Measurements from ENCODE around the gene INPP5A.
"Not testable (repeated sequence)": the region's sequence is repeated elsewhere in the genome, so short reads cannot be mapped to it uniquely, and the experiment has no call there.

Gene INPP5A, protein sequence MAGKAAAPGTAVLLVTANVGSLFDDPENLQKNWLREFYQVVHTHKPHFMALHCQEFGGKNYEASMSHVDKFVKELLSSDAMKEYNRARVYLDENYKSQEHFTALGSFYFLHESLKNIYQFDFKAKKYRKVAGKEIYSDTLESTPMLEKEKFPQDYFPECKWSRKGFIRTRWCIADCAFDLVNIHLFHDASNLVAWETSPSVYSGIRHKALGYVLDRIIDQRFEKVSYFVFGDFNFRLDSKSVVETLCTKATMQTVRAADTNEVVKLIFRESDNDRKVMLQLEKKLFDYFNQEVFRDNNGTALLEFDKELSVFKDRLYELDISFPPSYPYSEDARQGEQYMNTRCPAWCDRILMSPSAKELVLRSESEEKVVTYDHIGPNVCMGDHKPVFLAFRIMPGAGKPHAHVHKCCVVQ

DNA sequence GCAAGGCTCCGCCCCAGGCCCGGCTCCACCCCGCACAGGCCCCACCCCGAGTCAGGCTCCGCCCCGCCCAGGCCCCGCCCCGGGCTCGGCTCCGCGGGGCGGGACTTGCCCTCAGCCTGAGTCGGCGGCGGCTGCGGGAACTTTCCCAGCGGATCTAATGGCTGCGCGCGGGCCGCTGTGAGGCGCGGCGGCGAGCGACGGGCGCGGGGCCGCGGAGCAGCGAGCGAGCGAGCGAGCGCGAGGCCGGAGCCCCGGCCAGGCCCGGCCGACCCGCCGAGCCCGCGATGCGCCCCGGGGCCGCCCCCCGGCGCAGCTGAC lies at the start of gene INPP5A:
Gene INPP5A (plus strand): TSS at position 104 of the 318 bp plus-strand sequence. CDS start 310 bp downstream, outside the sequence.
- Mint-ChIP-seq H3K27ac (peak within 1 kb of the TSS; percentile 90), H3K36me3 (ENCODE audit: low read depth) (peaks cover 9% of the 10 kb centered on the region), H3K4me1 (ENCODE audit: low read depth) (peaks cover 58% of the 10 kb centered on the region), H3K9me3 (no peaks in the 10 kb centered on the region), H3K4me3 (peak within 1 kb of the TSS; percentile 93), H3K27me3 (peaks cover 13% of the 10 kb centered on the region)
- intact Hi-C loops (cut with micrococcal nuclease) = loop anchor here (1.0 to 10.0 kb wide), 4 partner anchors 38 to 229 kb away; no protein-coding TSS in a partner anchor

DNA sequence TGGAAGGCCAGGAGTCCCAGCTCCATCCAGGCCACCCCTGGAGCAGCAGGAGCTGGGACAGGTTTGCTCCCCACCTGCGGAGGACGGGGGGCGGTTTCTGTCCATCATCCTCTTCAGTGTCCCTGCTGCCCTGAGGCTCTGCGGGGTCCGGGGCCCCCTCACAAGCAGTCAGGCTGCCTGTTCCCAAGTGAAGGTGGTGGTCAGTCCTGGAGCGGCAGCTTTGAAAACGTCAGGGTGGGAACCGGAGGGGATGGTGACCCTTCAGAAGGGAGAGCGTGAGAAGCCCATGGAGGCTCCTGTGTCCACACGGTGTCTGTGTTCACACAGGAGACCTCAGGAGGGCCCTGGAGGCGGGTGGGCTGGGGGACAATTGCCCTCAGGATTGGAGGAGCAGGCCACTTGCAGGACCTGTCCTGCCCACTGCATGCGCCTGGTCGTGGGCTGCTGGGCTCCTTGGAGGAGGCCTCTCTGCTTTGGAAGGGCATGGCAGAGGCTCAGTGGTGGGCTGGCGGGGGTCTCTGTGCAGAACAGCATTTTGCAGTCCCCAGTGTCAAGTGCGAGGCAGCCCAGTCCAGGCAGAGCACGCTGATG lies 49.3 kb upstream of the INPP5A start:
- no peaks in the 10 kb centered on the region for H3K9me3 Mint-ChIP-seq
- H3K36me3 Mint-ChIP-seq (ENCODE audit: low read depth) = no peaks in the 10 kb centered on the region
- H3K27ac Mint-ChIP-seq = no peak overlapping the region
- H3K4me3 Mint-ChIP-seq = no peak overlapping the region
- H3K4me1 Mint-ChIP-seq (ENCODE audit: low read depth) = no peaks in the 10 kb centered on the region
- peaks cover 8% of the 10 kb centered on the region for H3K27me3 Mint-ChIP-seq
- intact Hi-C loops (cut with micrococcal nuclease) = no loop called here

DNA sequence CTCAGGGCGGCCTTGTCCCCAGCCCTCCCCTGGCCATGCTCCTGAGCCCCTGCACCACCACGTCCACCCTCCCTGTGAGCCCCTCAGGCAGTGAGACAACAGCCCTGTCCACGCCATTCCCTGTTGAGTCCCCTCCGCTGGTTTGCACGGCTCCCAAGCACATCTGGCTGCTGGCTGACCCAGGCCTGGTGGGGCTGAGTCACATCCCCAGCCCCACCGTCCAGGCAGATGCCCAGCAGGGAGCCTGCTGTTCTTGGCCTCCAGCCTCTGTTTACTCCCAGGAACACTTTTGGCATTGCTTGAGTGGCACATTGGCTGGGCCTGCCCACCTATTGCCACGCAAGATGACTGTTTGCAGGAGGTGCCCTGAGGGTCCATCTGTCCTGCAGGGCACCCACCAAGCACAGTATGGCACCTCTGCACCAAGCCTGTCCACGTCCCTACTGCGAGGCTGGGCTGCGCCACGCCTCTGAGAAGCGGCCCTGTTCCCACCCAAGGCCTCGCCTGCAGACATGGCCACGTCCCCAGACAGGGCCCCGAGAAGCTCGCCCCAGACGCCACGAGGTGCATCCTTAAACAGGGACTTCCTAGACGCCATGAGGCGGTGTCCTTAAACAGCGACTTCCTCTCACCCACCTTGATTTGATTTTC lies 48.4 kb upstream of the INPP5A start:
- Mint-ChIP-seq H3K36me3 (ENCODE audit: low read depth) (no peaks in the 10 kb centered on the region), H3K4me3 (no peak overlapping the region), H3K27ac (no peak overlapping the region), H3K4me1 (ENCODE audit: low read depth) (no peaks in the 10 kb centered on the region), H3K27me3 (peaks cover 11% of the 10 kb centered on the region), H3K9me3 (no peaks in the 10 kb centered on the region)
- intact Hi-C loops (cut with micrococcal nuclease) = no loop called here

DNA sequence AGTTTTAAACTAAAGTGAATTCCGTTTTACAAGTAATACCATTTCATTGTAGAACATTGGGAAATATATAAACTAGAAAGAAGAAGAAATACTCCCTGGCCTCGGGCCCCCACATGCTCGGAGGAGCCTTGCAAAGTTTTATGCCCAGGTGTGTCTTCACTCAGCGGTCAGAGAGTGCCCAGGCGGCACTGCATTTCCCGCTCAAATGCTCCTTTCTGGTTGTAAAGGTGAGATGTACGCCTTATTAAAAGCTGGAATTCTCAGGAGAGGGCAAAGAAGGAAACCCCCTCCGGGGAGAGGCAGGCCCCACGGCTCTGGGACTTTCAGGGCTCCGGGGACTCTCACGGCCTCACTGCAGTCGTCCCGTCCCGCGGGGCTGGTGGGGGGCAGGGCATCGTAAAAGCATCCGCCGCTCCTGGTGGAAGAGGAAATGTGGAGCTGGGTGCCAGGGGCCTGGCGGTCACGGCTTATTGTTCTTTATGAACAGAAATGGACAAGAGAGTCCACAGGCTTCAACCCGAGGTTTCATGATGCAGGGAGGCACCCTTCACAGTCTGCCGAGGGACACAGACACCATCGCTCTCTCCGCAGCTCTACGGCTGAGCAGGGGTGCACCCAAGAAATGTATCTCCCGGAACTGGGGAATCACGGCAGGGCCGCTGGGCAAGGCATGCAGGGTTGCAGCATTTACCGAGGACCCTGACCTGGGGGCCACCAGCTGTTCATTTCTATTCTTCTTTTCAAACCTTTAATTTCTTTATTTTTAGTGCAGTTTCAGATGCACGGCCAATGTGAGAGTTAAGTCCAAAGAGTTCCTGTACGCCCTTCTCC lies 47.7 kb upstream of the INPP5A start:
- Mint-ChIP-seq H3K27me3 (peaks cover 9% of the 10 kb centered on the region), H3K4me1 (ENCODE audit: low read depth) (no peaks in the 10 kb centered on the region), H3K9me3 (no peaks in the 10 kb centered on the region), H3K36me3 (ENCODE audit: low read depth) (no peaks in the 10 kb centered on the region), H3K4me3 (no peak overlapping the region), H3K27ac (no peak overlapping the region)
- intact Hi-C loops (cut with micrococcal nuclease) = no loop called here

DNA sequence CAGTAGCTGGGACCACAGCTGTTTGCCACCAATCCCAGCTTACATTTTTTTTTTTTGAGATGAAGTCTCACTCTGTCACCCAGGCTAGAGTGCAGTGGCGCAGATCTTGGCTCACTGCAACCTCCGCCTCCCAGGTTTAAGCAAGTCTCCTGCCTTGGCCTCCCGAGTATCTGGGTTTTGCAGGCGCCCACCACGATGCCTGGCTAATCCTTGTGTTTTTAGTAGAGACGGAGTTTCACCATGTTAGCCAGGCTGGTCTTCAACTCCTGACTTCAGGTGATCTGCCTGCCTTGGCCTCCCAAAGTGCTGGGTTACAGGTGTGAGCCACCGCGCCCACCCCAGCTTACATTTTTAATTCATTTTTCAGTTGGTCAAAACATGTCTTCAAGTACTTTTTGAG lies 46.1 kb upstream of the INPP5A start:
- H3K9me3 Mint-ChIP-seq; intact Hi-C loops (cut with micrococcal nuclease); H3K27ac Mint-ChIP-seq; H3K4me1 Mint-ChIP-seq (ENCODE audit: low read depth); H3K27me3 Mint-ChIP-seq; H3K36me3 Mint-ChIP-seq (ENCODE audit: low read depth); H3K4me3 Mint-ChIP-seq: not testable (repeated sequence)

DNA sequence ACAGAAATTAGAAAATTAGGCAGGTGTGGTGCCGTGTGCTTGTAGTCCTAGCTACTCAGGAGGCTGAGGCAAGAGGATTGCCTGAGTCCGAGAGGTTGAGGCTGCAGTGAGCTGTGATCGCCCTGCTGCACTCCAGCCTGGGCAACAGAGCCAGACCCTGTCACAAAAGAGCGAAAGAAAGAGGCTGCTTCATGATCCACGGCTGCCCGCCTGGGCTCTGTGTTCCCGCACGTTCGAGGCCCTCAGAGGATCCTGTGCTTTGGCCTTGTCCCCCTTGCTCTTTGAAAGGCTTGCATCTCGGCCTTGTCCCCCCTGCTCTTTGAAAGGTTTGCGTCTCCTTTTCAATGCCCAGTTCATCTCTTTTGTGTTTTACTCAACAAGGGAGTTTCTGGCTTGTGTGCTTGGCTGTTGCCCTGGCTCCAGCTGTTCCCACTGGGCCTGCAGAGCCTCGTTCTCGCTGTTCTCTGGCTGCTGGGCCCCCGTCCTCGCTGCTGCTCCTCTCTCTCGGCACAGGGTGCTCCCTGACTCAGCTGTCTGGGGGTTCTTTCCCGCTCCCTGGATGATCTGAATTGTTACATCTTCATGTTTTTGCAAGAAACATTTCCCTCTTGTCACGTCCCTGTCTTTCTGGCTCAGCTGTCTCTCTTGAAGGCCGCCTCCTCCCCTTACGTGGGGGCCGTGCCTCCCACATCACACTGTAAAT lies 45.1 kb upstream of the INPP5A start:
- Mint-ChIP-seq H3K27ac (no peak overlapping the region), H3K27me3 (peaks cover 12% of the 10 kb centered on the region), H3K4me3 (no peak overlapping the region), H3K4me1 (ENCODE audit: low read depth) (peaks cover 5% of the 10 kb centered on the region), H3K36me3 (ENCODE audit: low read depth) (no peaks in the 10 kb centered on the region), H3K9me3 (no peaks in the 10 kb centered on the region)
- intact Hi-C loops (cut with micrococcal nuclease) = no loop called here

DNA sequence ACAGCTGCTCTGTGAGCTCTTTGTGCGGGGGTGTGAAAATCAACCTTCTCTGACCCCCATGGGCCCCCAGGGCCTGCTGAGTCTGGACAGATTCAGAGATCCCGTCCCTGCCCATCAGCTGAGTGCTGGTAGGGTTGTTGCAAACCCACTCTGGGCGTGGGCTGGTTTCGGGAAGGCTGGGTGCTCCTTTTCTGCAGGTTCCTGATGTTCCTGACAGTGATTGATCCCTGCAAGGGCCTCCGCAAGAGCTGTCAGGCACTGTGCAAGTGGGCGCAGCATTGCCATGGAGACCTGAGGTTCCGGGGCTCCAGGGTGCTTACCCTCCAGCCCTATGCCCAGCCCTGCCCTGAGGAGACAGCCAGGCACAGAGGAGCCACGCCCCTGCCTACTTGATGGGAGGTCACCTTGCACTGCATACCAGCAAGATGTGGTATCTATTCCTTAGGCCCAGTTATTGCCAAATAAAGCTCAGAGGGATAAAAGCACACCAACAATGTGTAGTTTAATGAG lies 44.3 kb upstream of the INPP5A start:
- no peaks in the 10 kb centered on the region for H3K36me3 Mint-ChIP-seq (ENCODE audit: low read depth)
- intact Hi-C loops (cut with micrococcal nuclease) = no loop called here
- H3K27me3 Mint-ChIP-seq = peaks cover 13% of the 10 kb centered on the region
- H3K4me1 Mint-ChIP-seq (ENCODE audit: low read depth) = peaks cover 11% of the 10 kb centered on the region
- H3K9me3 Mint-ChIP-seq = no peaks in the 10 kb centered on the region
- H3K27ac Mint-ChIP-seq = no peak overlapping the region
- no peak overlapping the region for H3K4me3 Mint-ChIP-seq

DNA sequence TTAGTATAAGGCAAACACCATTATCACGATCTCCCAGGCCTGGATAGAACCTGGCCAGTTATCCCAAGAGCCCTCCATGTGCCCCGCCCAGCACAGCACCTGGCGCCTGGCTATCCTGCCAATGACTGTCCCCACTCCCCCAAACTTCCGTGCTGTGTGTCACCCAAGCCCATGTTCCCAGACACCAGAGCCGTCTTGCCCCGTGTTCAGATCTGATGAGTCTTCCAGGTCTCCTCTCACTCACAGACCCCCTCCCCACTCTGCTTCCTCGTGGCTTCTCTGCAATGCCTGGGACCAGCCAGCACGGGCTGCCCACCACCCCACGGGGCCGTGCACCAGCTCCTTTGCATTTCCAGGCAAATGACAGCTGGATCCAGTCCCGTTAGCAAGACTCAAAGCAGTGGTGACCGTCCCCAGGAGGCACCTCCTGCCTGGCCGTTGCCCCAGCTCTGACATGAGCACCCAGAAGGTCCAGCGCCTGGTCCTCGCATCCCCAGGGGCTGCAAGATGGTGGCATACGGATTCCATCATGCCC lies 43.8 kb upstream of the INPP5A start:
- H3K36me3 Mint-ChIP-seq (ENCODE audit: low read depth) = no peaks in the 10 kb centered on the region
- no peak overlapping the region for H3K27ac Mint-ChIP-seq
- H3K4me1 Mint-ChIP-seq (ENCODE audit: low read depth) = peaks cover 16% of the 10 kb centered on the region
- intact Hi-C loops (cut with micrococcal nuclease) = no loop called here
- H3K9me3 Mint-ChIP-seq = no peaks in the 10 kb centered on the region
- no peak overlapping the region for H3K4me3 Mint-ChIP-seq
- H3K27me3 Mint-ChIP-seq = peaks cover 14% of the 10 kb centered on the region

DNA sequence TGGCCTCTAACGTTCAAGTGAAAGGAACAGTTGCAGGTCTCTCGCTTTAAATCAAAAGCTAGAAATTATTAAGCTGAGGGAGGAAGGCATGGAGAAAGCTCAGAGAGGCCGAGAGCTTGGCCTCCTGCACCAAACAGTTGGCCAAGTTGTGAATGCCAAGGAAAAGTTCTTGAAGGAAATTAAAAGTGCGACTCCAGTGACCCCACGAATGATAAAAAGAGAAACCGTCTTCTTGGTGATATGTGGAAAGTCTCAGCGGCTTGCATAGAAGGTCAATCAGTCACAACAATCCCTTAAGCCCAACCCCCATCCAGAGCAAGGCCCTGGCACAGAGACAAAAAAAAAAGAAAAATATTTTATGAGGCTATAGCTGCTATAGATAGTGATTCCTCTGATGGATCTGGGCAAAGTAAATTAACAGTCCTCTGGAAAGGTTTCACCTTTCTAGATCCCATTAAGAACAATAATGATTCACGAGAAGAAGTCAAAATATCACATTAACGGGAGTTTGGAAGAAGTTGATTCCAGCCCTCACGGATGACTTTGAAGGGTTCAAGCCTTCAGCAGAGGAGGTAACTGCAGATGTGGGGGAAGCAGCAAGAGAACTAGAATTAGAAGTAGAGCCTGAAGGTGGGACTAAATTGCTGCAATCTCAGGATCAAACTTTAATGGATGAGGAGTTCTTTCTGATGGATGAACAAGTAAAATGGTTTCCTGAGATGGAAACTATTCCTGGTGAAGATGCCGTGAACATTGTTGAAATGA lies 42.5 kb upstream of the INPP5A start:
- H3K9me3 Mint-ChIP-seq = no peaks in the 10 kb centered on the region
- no peak overlapping the region for H3K4me3 Mint-ChIP-seq
- no peaks in the 10 kb centered on the region for H3K36me3 Mint-ChIP-seq (ENCODE audit: low read depth)
- intact Hi-C loops (cut with micrococcal nuclease) = no loop called here
- peaks cover 16% of the 10 kb centered on the region for H3K4me1 Mint-ChIP-seq (ENCODE audit: low read depth)
- H3K27ac Mint-ChIP-seq = no peak overlapping the region
- H3K27me3 Mint-ChIP-seq = peaks cover 18% of the 10 kb centered on the region

DNA sequence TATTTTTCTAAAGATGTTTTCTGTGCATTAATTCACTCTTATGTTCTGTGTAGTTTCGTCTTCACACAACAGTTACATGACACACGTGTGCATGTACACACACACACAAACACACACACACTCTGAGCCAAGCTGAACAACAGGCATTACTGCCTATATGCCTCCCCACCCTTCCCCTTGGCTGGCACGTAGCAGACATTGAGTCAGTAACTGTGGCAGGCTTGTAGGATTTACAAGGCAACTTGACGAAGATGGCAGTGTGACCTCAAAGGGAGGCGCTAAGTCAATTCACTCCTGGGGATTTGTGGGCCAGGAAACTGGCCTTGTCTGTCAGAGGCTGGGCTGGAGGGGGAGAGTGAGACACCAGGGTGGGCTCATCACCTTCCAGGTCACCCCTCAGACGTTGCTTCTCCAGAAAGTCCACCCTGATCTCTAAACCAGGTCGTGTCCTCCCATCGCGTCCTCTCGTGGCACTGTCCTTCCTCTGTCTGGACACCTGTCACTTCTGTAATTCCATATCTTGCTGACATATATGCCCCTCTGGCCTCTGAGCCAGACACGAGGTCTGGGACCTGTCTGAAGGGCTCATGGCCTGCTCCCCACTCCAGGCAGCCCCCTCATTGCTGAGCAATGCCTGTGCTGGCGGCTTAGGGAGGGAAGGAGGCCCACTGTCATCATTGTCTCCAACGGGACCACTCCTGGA lies 41.1 kb upstream of the INPP5A start:
- Mint-ChIP-seq H3K27ac (no peak overlapping the region), H3K27me3 (peaks cover 22% of the 10 kb centered on the region), H3K9me3 (no peaks in the 10 kb centered on the region), H3K36me3 (ENCODE audit: low read depth) (no peaks in the 10 kb centered on the region), H3K4me1 (ENCODE audit: low read depth) (peaks cover 16% of the 10 kb centered on the region), H3K4me3 (no peak overlapping the region)
- intact Hi-C loops (cut with micrococcal nuclease) = no loop called here

DNA sequence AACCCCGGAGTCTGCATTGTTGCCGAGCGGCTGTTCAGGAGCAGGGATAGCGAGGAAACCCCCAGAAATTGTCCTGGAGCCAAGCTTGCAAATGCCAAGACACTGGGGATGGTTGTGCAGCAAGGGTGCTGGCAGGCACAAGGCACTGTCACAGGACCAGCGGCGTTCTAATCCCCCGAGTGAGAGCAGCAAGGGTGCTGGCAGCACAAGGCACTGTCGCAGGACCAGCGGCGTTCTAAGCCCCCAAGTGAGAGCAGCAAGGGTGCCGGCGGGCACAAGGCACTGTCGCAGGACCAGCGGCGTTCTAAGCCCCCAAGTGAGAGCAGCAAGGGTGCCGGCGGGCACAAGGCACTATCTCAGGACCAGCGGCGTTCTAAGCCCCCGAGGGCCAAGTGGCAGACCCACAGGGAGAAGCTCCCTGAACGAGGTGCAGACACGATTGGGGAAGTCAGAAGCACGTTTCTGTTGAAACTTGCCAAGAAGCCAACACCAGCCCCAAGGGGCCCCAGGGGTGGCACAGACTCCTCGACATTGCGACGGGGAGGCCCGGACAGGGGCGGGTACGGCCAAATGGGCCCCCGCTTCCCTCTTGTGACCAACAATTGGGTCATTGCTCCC lies 40.4 kb upstream of the INPP5A start:
- peaks cover 16% of the 10 kb centered on the region for H3K4me1 Mint-ChIP-seq (ENCODE audit: low read depth)
- H3K27me3 Mint-ChIP-seq = peaks cover 22% of the 10 kb centered on the region
- no peaks in the 10 kb centered on the region for H3K36me3 Mint-ChIP-seq (ENCODE audit: low read depth)
- H3K4me3 Mint-ChIP-seq = no peak overlapping the region
- H3K27ac Mint-ChIP-seq = no peak overlapping the region
- H3K9me3 Mint-ChIP-seq = no peaks in the 10 kb centered on the region
- intact Hi-C loops (cut with micrococcal nuclease) = no loop called here
